GM19397 (cell line): ENCODE data around the gene RBFOX1.

ENCODE experiments used
- ATAC-seq: cut with Tn5 transposase; IDR thresholded peaks from one replicate; pipeline ENCODE4 v1.9.1; 2021; ENCODE audit warnings: mild to moderate bottlenecking, moderate library complexity; ENCODE audit not compliant: unreplicated experiment

The RBFOX1 gene

DNA sequence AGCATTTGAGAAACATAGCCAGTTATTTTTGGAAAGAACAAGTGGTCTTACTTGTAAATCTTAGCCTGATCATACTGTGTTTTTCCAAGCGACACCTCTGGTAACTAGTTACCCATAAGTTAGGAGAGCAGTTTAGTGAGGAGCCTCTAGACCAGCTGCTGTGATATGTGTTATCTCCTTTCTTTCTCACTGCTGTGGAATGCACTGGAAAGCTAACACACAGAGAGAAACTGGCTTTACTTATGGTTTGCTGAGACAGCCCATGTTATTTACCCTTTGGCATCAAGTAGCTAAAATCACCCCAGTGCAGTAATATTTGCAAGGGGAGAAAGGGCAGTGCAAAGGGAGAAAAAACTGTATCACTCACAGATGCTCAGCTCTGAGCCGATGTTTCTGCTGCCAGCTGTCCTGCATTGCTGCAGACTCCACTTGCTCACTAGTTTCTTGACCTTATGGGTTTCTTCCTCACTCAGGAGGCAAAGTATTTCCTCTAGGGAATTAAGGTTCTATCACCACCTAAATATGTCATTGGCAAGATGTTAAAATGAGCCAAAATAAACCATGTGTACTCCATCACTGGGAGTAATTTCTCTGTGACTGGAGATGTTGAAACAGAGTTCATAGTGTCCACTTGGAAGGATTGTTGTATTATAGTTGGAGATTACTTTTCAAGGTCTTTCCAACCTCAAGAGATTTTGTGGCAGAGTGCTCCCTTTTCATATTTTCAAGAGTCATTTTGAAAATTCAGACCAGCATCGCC is 2.3 kb downstream of the RBFOX1 start:
- ATAC-seq, result no peak

DNA sequence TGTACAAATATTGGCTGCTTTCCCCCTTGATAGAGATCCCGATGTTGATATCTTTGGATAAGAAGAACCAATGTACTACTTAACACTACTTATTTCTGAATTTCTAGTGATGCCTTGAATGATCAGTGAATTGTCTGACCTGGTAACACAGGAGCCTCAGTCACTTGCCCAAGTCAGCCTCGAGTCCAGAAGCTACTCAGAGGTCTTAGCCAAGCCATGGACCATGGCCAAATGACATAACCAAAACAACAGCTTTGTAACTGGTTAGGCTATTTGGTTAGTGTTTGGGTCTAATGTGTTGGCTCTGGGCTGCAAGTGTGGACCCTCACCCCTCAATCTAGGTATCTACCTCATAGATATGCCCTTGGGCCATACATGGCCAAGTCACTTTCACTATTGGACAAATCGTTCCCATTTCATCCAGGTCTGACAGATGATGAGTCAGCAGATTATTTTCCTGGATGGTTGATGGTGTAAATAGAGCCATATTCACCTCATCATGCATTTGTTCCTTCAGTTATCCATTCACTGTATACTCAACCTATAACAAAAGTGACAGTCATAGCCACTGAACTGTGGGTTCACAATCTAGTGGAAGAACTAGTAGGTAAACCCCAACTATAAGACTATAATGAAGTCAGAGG is 3.5 kb downstream of the RBFOX1 start:
- no peak for ATAC-seq

DNA sequence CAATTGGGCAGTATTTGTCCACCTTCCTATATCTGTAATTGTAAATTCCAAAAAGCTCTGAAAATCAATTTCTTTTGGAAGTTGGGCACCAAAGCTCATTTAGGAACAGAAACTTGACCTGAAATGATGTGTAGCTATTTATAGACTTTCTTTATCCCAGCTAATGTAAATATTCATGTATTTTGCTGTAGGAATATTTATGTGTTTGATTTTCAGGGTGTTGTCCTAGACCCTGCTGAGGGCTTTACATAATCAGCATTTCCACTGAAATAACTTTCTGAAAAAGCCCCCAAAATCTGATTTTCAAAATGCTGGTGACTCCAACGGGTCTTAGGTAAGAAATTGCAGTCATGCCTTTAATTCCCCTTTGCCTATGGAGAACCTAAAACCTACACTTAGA is 4.1 kb downstream of the RBFOX1 start:
- ATAC-seq, result no peak

DNA sequence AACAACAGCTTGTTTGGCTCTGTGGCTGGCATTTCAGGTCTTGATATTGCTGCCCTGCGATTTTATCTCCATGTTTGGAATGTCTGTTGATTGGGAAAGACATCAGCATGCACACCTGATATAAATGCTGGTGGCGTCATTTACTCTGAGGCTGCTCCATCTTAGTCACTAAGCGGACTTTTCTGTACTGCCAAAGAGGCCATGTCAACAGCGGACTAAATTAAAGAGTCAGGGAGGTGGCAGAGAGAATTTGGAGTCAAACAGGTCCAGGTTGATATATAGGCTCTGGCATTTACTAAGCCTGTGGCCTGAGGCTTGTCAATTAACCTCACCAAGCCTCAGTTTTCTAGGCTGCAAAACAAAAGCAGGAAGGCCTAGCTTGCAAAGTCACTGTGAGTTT is 6.2 kb downstream of the RBFOX1 start:
- no peak for ATAC-seq

DNA sequence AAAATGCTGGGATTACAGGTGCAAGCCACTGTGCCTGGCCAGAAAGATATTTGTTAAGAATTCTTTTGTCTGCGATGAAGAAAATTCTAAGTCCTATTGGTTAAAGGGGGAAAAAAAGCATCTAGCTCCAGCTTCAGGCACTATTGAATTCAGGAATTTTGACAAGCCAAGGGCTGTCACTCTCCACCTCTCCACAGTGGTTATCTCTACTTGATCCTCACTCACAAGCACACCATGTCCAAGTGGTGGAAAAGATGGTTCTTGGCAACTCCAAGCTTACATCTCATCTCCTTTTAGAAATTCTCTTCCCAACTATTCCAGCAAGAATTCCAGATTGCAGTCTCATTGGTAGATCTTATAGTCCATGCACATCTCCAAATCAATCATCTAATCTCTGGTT is 7.1 kb downstream of the RBFOX1 start:
- ATAC-seq, result no peak

DNA sequence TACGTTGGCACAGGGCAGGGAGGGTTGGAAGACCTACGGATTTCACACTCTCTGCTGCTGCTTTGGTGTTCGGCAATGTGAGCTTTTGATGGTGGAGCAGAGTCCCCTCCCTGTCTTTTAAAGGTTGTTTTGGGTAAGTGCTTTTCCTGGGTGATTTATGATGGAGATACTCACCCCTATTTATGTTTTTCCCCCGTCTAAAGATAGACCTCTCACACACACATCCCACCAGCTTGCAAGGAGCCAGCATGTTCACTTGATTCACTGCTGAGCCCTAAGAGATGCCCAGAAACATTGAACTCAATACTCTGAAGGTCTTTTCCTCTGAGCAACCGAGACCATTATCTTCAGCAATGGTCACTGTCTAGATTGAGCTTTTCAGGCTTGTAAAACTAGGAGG is 8.3 kb downstream of the RBFOX1 start:
- ATAC-seq, result no peak

DNA sequence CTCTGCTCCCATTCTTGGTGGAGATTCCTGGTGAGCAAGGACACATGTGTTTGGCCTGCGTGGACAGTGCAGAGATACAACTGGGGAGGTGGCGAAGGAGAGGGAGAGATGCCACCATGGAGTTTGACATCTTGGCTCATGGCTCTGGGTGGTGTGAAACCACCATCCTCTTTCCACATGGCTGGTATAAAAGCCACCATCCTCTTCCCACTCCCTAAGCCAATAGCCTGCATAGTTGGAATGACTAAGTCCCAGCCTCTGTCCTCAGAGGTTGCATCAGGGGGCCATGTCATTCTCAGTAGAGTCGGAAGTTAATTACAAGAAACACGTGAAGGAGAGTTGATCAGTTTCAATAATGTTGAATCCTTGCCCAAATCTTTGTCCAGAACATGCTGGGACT is 10.0 kb downstream of the RBFOX1 start:
- no peak for ATAC-seq

DNA sequence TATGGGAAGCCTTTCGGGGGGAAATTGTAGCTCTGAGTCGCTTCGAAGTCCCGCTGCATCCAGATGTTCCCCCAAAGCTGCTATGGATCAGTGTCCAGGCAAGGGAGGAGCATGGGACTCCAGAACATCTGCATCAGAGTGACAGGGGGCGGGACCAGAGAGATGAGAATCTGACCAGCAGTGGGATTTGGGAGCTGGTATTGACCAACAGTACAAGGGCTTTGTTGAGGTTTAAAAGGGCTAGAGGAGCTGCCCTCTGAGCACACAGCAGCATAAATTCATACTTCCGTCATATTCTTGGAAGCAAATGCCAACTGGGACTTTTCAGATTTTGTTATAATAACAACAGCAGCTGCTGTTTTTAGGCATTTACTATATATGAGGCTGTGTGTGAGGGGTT is 10.6 kb downstream of the RBFOX1 start:
- ATAC-seq, result no peak

DNA sequence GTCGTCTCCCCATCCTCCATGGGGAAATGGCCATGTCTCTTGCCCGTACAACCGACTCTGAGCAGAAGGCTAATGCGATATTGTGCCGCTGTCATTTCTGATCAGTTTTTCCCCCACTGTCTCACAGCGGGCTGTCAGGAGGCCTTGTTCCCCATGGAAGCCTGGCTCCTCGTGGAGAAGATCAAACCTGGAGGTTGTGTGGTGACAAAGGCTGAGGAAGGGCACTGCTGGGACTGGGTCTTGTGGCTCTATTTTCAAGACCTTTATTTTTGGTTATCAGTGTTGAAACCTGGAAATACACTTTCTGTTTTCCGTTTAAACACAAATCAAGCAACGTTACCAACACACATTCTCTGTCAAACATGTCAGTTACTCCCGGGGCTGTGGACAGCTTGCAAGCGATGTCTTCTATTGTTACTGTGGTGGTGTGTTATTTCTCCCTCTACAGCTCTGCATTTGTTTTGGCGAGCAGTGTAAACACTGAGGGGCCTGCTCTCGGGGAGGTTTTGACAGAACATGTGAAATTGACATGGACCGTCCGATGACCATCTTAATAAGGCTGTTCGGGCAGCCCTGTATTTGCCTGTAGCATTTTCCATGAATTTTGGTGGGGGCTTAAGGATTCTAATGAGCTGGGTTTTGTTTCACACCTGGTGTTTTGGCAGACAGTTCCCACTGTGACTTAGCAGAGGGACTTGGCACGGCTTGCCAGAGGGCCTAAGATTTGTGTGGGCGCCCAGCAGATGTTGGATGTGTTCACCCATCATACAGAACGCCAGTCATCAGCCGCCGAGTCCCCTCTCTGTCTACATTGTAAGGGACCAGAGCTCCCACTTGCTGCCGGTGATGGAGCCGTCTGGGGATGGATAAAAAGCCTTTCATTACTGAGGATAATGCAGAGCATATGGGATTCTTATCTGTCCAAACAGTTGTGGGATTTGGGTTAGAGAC is 12.5 kb downstream of the RBFOX1 start:
- ATAC-seq, result no peak

DNA sequence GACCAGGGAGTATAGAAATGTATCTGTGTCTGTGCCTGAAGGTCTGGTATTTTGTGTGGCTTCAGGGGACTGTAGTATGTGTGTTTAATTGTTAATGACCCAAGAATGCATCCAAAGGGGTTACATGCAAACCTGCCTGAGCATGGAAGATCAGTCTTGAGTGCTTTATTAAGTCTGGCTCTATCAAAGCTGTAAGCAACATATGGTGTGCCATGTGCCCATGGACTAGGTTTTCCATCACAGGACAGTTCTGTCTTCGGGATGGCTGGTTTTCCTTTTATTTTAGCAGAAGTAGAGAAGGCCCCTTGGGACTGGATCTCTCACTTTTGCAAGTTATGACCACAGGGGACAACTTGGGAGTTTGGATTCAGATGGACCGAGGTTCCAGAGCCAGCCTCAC is 18.2 kb downstream of the RBFOX1 start:
- no peak for ATAC-seq

DNA sequence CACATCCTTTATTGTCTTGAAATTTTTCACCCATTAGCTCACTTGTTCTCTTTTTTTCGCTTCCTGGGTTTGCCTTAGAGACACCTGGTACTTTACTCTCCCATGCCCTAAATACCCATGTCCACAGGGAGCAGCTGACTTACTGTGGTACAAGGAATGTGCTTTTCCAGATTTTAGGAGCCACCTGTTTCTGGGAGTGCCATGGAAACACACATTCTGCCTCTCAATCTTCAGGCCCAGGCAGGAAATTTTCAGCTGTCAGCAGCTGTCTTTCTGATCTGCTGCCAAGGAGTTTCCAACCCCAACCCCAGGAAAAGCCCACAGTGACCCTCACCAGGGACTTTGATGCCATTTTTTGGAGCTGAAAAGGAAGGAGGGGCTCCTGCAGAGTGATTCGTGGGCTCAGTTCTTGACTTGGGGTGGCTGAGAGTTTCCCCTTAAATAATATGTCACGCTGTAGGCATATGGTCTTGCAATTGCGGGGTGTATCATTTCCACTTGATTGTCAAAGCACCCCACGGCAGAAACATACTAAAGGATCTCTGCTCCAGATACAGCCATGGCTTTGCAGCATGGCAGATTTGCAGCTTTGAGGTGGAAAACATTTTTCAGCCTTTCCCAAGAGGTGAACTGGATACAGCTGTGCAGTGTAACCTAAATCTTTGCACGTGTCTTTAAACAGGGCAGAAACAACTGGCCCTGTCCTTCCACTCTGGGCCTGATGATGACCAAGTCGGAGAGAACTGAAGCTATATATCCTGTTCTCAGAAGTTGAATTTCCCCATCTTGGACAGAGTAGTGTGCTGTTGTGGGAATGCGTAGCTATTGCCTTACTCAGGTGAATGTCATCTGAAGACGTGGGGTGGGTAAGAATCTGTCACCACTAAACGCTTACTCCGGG is 19.2 kb downstream of the RBFOX1 start:
- no peak for ATAC-seq

DNA sequence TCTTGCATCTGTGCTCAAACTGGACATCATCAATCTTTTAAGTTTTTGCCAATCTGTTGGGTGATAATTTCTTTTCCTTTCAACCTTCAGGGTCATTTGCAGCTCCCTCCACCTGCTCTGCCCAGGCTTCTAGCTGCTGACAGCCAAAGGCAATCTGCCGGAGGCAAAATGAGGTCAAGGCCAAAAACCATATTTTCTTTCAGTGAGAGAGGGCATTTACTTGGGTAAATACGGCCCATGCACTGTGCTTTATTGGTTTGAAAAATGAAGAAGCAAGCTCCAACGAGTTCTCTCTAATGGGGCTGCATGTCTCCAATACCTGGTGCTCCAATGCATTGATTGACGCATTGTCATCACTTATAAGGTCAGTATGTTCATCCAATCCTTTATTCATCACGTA is 23.1 kb downstream of the RBFOX1 start:
- no peak for ATAC-seq

DNA sequence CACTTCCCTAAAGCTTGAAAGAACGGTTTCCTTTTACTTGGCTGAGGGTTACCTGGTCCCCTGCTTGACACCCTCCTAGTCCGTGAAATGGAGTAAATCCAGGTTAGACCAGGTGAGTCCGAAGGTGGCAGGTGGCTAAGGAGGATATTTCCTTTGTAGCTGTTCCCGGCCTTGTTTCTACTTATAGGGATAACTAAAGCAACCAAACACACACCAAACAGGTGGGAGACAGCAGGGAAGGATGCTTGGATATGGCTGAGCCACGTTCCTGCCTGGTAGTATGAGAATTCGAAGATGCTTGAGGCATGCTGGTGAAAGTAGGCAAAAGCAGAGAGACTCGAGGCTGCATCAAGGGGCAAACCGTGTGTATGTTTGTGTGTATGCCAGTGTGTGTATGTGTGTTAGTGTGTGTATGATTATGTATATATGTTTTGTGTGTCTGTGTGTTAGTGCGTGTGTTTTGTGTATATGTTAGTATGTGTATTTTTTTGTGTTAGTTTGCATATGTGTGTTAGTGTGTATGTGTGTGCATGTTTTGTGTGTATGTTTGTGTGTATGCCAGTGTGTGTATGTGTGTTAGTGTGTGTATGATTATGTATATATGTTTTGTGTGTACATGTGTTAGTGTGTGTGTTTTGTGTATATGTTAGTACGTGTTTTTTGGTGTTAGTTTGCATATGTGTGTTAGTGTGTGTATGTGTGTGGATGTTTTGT is 28.9 kb downstream of the RBFOX1 start:
- ATAC-seq, result no peak

DNA sequence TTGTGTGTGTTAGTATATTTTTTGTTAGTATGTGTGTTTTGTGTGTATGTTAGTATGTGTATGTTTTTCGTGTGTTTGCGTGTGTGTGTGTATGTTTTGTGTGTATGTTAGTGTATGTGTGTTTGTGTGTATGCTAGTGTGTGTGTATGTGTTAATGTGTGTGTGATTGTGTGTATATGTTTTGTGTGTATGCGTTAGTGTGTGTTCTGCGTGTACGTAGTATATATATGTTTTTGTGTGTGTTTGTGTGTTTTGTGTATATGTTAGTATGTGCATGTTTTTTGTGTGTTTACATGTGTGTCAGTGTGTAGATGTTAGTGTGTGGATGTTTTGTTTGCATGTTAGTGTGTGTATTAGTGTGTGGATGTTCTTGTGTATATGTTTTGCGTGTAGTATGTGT is 29.6 kb downstream of the RBFOX1 start:
- ATAC-seq, result no peak

DNA sequence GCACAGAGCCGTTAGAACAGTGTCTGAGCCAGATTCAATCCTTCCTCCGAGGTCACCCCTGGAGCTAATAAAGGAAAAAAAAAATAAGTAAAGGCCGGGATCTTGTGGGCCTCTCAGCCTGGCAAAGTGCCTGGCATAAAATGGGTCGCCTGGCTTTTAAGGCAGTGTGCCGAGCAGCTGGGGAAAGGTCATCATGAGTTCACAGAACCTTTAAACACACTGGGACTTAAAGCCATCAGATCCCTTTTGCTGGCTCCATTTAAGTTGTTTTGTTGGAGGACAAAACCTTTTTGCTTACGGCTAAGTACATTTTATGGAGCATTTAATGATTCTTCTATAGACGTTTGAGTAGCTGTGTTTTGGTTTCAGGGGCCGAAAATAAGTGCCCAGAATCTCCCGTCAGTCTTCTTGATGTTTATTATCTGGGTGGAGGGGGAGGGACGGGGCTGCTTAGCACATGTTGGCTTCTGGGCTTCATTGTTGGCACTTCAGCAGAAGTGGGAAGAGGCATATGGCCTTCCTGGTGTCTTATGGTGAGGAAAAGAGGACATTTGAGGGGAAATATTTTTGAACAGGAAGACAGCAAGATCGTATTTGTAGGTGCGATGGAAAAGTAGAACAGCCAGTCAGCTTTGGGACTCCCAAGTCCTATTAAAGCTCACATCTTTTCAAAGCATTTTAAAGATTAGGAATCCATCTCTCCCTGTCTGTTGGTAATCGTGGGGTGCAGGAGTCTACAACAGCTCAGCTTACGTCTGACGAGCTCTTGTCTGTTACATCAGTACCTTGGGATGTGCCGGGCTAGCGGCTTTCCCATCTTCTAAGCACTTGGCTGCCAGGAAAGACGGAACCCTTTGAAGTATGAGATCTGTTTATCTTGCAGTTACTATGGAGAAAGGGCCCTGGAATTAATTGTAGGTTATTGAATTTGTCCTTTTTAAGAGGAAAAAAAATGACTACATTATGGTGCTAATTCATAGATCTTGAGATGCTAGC is 31.1 kb downstream of the RBFOX1 start:
- ATAC-seq, result no peak

DNA sequence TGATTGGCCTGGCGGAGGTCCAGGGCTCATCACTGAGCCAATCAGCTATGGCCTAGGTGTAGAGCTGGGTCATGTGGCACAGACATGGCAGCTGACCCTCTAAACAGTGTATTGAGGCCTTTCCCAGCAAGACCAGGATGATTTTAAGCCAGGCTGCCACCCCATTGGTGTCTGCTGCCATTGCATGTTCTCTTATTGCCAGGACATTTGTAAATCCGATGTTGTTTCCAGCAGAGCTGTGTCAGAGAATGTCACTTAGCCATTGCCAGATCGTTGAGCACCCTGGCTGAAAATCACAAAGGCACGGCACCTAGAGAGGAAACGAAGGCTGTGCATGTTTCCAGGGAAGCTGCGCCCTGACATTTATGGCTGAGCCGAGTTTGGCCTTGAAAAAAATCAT is 33.4 kb downstream of the RBFOX1 start:
- ATAC-seq, result no peak

DNA sequence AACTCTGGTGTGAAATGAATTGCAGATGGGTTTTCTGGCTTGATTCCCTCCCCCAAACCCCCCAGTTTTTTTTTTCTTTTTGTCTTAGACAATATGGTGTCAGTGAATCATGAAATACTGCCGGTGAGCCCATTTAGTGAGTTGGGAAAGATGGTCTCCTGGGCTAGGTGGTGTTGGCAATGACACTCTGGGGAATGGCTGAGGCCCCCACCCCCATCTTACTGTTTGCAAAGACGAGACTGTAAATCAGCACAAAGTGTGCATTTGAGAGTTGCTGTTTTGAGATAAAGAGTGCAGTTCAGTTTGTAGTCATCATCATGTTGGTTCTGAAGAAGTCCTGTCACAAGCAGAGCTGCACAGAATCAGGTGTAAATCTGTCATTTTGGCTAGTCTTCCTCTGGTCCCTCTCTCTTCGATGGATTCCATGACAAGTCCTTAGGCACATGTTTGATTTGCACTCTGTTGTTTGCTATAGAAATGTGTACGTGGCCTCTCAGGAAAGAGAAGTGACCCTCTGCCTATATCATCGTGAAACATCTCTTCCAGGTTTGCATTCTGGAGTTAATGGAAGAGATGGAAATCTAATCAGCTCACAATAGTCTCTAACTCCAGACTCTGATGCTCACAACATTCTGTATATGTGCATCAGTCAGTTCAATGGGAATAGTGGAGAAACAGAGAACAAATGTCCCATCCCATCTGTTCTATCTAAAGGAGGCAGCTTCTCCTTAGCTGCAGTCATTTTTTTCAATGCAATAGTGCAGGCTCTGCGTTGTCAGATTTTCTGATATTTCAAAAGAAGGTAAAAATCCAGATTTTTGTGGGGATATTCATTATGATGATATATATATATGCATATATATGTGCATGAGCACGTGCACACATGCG is 34.6 kb downstream of the RBFOX1 start:
- no peak for ATAC-seq

DNA sequence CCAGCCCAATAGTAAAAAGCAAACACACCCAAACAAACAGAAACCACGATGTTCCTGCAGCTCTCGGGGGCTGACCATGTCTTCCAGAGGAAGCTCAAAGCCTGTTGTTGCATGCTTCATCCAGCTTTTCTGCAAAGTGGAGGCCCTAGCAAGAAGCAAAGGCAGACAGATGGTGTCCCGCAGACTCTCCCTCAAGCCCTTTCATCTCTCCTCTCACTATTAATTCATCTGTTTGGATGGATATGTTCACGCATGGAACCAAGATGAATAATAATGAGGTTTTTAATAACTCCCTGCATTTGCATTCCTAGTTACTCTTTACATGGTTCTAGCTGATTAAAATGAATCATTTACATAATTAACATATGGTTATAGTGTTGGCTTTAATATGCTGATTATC is 36.6 kb downstream of the RBFOX1 start:
- no peak for ATAC-seq
